Endothelial cell of hepatic sinusoid (primary cell): ENCODE measurements around the gene CYP2B6.
"Not testable (repeated sequence)": the region's sequence is repeated elsewhere in the genome, so short reads cannot be mapped to it uniquely, and the experiment has no call there.

Experiments used
- in situ Hi-C: cut with HindIII; loops from 2 replicates; pipeline ENCODE4 v1.10.0; 2017; ENCODE audit warnings: low sequenced_read_pairs

The CYP2B6 gene

DNA sequence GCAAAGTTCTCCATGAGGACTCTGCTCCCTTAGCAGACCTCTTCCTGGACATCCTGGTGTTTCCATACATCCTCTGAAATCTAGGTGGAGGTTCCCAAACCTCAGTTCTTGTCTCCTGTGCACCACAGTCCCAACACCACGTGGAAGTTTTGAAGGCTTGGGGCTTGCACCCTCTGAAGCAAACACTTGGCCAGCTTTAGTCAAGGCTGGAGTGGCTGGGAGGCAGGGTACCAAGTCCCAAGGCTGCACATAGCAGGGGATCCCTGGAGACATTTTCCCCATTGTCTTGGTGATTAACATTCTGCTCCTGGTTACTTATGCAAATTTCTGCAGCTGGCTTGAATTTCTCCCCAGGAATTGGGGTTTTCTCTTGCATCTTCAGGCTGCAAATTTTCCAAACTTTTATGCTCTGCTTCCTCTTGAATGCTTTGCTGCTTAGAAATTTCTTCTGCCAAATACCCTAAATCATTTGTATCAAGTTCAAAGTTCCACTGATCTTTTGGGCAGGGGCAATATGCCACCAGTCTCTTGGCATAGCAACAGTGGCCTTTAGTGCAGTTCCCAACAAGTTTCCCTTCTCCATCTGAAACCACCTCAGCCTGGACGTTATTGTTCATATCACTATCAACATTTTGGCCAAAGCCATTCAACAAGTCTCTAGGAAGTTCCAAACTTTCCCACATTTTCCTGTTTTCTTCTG, 10.2 kb upstream of the CYP2B6 start:
- in situ Hi-C loops = not testable (repeated sequence)

DNA sequence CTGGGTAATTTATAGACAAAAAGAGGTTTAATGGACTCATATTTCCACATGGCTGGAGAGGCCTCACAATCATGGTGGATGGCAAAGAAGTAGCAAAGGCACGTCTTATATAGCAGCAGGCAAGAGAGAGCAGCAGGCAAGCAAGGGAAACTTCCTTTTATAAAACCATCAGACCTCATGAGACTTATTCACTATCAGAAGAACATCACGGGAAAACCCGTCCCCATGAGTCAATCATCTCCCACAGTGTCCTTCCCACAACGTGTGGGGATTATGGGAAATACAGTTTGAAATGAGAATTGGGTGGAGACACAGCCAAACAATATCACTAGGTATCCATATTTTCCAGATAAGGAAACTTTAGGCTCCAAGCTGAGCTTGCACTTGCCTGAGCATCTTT, 9.5 kb upstream of the CYP2B6 start:
- in situ Hi-C loops = no loop called here

DNA sequence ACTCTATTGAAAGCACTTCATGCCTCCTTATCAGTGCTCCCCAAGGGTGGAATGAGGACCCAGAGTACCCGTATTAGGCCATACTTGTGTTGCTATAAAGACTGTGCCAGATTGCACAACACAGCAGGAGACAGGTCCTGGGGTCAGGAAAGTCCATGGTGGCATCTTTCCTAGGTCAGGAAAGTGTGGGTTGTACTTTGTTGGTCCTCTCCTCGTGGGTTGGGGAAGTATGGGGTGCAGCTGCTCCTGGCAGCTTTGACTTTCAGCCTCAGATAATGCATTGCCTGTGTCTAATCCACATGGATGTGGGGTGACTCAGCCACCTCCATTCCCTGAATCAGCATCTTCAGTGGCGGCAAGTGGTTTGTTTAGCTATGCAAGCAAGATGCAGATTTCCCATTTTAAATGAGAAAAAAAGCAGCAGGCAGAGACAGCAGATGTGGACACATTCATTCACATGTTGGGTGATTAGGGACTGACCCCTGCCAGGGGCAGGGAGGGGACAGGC, 8.4 kb upstream of the CYP2B6 start:
- in situ Hi-C loops = no loop called here

DNA sequence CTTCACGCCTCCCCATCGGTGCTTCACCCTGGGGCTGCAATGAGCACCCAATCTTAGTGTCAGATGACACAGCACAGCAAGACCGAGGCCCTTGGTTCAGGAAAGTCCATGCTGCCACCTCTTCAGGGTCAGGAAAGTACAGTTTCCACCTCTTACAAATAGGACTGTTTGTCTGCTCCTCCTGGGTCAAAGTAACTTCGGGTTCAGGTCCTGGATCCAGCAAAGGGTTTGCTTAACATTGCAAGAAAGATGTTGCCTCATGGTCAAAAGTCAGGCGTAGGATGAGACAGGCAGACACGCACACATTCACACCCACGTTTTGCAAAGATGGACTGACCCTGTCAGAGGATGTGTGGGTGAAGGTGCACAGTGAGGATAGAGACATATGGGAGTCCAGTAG, 1.6 kb upstream of the CYP2B6 start:
- in situ Hi-C loops = no loop called here

DNA sequence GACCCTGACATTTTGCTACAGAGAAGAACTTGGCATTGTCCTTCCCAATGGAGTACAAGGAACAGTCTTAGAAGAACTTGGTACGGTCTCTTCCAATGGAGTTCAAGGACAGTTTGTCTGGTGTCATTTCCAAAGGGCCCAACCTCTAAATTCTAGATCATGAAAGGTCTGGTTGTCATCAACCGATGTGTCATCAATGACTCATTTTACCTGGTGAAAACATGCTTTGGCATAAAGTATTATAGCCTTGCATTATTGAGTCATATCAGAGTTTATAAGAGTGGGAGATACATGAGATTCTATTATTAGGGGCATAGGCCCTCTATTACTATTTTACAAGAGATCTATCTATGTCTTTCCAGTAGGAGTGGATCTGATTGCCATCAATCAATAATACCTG, 4.3 kb downstream of the CYP2B6 start:
- in situ Hi-C loops = no loop called here

DNA sequence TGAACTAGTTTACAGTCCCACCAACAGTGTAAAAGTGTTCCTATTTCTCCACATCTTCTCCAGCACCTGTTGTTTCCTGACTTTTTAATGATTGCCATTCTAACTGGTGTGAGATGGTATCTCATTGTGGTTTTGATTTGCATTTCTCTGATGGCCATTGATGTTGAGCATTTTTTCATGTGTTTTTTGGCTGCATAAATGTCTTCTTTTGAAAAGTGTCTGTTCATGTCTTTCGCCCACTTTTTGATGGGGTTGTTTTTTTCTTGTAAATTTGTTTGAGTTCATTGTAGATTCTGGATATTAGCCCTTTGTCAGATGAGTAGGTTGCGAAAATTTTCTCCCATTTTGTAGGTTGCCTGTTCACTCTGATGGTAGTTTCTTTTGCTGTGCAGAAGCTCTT, 7.9 kb downstream of the CYP2B6 start:
- in situ Hi-C loops = not testable (repeated sequence)

DNA sequence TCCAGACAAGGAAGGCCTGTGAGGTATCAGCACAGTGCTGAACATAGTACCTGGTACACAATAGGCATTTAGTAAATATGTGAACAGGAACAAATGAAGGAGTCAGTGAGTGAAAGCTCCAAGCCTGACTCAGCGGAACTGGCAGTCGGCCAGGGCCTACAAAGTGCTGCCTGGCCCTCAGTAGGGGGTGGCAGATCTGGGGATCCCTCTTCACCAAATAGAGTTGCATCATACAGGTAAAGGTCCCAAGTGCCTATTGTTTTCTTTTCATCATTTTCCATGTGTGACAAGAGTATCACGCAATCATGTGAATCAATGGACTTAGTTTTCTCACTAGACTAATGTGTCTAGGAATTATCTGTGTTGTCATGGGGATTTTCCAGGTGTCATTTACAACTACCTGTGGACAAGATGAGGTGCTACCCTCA, 9.2 kb downstream of the CYP2B6 start:
- in situ Hi-C loops = no loop called here

DNA sequence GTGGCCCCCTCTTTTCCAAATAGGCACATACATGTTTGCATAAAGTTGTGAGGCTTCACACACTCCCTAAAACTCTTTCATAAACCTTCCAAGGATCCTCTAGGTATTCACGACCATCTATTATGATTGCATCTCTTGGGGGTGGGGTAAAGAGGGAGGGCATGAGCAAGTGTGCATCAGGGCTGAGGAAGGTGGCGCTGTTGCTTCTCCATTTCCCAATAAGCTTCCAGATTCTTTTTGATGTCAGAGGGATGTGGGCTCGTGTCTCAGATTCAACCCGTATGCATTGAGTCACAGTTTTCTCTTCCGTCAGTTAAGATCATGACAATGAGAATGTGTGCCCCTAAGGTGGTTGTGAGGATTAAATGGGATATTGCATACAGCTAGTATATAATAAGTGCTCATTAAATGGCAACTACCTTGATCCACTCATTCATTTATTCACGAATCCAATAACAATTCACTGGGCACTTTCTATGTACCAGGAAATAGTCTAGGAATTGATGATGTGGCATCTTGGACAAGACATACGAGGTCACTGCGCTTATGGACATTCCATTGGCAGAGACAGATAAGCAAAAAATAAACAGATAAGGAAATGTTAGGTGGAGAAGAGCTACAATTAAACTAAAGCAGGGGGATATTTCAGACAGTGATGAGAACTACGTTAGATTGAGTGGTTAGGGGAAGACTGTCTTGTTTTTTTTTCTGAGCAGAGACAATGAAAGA, 10.3 kb downstream of the CYP2B6 start:
- in situ Hi-C loops = no loop called here

DNA sequence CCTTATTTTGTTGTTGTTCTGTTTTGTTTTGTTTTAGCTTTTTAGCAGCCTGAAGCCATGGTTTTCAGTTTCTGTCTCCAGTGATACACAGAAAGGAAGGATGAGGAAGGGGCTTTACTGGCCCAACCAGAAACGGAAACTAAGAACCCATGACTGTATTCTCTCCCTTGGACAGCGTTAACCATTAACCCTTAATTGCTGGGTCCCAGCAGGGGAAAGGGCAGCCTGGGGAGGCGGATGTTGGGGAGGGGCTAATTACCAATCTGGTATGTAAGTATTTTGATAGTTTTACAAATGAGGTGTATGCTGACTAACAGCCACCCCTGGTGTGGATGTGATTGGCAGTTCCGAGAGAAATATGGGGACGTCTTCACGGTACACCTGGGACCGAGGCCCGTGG, 12.6 kb downstream of the CYP2B6 start:
- in situ Hi-C loops = not testable (repeated sequence)

DNA sequence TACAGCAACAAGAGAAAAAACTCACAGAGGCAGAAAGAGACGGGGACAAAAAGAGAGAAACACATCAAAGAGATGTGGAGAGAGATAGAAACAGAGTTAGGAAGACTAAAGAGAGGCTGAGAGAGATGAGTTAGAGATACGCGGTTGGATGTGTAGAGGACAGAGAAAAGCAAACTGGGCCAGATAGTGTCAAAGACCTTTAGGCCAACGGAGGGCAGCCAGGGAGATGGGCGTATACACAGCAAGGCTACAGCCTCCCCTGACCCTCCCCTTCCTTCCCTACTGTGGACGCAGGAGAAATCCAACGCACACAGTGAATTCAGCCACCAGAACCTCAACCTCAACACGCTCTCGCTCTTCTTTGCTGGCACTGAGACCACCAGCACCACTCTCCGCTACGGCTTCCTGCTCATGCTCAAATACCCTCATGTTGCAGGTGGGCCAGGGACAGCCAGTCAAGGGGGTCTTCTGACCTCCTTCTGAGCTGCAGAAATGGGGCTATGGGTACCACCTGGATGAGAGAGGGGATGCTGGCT, 18.7 kb downstream of the CYP2B6 start:
- in situ Hi-C loops = no loop called here

DNA sequence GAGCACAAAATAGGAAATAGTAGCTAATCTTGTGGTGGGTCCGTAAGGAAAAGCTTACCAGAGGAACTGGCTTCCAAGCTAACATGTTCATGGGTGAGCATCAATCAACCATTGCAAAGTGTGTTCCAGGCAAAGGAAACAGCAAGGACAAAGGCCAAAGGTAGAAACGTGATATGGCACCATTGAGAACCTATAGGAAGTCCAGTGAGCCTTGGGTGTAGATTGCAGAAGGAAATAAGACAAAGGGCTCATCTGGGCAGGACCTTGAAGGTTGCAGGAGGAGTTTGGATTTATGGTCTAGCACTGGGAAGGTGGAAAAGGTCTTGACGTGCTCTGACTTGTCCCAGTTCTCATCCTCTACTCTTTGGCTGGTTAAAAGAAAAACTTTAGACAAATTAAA, 22.3 kb downstream of the CYP2B6 start:
- in situ Hi-C loops = no loop called here

DNA sequence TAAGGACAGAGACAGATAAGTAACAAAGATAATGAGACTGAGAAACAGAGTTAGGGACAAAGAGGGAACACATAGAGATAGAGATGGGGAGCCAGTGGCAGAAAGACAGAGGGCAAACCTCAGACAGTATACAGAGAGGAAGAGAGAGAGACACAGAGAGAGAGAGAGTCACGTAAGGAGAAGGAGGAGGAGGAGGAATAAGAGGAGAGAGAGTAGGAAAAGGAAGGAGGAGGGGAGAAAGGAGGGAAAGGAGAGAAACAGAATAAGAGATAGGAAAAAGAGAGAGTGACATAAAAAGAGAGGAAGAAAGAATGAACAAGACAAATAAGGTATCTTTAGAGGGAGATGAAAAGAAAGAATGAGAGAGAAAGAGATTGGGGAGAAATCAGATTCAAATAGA, 23.6 kb downstream of the CYP2B6 start:
- in situ Hi-C loops = no loop called here

DNA sequence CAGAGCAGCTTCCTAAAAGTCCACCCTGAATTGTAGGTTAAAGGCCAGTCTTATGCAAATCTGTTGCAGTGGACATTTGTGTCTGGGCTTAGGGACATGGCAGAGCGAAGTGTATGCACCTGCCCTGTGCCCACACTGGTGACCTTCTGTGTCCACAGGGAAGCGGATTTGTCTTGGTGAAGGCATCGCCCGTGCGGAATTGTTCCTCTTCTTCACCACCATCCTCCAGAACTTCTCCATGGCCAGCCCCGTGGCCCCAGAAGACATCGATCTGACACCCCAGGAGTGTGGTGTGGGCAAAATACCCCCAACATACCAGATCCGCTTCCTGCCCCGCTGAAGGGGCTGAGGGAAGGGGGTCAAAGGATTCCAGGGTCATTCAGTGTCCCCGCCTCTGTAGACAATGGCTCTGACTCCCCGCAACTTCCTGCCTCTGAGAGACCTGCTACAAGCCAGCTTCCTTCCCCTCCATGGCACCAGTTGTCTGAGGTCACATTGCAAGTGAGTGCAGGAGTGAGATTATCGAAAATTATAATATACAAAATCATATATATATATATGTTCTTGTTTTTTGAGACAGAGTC, 25.5 kb downstream of the CYP2B6 start:
- in situ Hi-C loops = no loop called here

DNA sequence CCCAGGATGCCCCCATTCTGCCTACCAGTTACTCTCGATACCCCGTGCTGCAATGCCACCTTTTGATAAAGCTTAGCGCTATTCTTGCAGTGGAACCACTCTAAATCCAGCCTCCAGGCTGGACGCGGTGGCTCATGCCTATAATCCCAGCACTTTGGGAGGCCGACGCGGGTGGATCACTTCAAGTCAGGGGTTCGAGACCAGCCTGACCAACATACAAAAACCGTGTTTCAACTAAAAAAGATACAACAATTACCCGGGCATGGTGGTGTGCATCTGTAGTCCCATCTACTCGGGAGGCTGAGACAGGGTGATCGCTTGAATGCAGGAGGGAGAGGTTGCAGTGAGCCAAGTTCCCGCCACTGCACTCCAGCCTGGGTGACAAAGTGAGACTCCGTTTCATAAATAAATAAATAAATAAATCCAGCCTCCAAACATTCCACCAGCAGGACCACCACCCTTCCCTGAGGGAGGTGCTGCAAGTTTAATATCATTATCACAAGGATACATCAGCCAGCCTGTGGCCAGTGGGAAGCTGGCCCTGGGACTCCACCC, 27.7 kb downstream of the CYP2B6 start:
- in situ Hi-C loops = no loop called here

DNA sequence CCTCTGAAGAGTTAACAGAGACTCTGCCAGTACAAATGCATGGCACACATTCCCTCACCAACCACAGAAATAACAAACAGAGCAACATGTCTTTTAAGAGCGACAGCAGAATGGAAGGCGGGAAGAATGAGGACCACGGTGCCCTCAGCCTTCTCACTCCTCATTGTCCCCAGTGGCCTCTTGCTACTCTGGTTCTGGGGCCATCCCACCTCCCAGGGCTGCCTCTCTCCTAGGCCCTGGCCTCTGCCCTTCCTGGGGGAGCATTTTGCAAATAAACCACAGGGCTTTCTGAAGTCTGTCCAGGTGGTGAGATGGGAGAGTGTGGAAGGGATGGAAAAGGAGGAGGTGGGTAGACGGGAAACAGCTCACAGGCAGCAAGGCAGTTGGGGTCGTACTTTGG, 28.3 kb downstream of the CYP2B6 start:
- in situ Hi-C loops = no loop called here

DNA sequence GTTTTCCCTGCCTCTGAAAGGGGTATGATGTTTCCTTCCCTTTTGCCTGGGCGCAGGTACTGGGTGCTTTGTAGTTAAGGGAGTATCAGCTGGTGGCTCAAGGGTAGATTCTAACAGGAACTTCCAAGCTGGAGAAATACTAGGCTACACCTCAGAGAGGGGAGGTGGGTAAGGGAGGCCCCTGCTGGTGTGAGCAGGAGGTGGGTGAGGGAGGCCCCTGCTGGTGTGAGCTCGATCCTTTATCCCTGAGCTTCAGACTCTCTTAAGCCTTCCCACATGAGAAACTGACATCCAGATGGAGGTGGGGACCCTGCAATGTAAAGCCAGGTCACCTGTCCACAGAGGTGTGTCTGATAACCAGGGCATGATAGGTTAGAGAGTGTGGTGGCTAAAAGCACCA, 32.1 kb downstream of the CYP2B6 start:
- in situ Hi-C loops = no loop called here

DNA sequence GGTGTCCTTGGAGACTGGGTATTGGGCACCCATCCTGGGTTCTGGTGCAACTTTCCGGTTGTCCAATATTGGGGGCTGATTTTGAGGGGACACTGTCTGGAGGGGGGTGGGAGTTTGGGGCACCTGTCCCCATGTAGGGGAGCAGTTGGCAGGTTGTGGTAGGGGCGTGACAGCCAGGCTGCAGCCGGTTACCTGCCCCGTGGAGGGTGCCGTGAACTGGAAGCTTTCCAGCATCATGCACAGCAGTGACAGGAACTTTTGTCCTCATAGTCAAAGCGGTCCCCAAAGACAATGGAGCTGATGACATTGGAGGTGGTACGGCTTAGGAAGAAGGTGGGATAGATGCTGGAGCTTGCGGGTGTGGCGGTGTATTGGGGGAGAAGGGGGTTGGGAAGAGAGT, 34.3 kb downstream of the CYP2B6 start:
- in situ Hi-C loops = loop anchor here (5.0 kb wide), 1 partner anchor 67 kb away; no protein-coding TSS in a partner anchor

DNA sequence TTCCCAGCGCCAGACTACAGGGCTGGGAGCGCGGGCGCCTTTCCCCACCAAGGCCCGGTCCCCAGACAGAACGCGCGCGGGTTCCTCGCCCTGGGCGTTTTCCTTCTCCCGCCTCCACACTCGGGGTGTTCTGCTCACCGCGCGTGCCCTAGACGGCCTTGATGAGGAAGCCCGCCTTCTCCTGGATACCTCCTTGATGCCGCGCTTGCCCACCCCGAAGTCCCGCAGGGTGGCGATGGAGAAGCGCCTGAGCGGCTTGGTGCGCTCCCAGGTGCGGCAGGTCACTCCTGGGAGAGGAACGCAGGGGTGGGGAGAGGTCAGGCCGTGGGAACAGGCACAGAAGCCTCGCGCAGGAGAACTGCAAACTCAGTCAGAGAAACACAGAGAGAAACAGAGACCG, 34.8 kb downstream of the CYP2B6 start:
- in situ Hi-C loops = loop anchor here (5.0 kb wide), 1 partner anchor 66 kb away; no protein-coding TSS in a partner anchor

DNA sequence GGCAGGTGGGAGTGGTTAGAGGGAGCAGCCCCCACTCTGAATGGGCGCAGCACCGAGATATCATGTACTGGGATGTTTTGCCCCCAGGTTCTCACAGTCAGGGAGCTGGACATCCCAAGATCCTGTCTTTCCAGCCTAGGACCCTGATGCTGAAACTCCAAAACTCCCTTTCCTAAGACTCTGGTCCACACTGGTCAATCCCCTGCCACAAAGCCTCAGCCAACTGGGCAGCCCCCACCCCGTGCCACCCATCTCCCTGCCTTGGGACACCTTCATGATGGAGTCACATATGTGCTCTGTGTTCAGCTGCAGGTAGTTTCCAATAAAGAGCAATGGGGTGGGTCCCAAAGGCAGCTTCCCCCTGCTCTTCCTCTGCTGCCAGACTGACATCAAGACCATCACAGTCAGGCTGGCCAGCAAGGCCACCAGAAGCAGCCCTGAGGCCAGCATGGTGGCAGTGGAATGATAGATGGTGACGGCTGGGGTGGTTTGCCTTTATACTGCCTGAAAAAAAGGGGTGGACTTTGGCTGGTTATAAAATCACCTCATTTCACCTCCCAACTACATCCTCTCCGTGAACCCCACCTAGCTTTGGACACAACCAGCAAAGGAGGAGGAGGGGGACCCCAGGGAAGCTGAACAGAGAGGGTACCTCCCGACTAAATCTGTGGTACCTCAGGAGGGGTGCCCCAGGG, 36.3 kb downstream of the CYP2B6 start:
- in situ Hi-C loops = loop anchor here (5.0 kb wide), 1 partner anchor 65 kb away; no protein-coding TSS in a partner anchor
